Mucosa of stomach (tissue), 1 donor: ENCODE data around the gene NEK4.

Source experiments
- H3K27me3 ChIP-seq: one replicate; pipeline ENCODE4 v1.7.0; 2013; ENCODE audit warnings: mild to moderate bottlenecking, low read length; ENCODE audit not compliant: control insufficient read depth, insufficient read depth
- H3K36me3 ChIP-seq: one replicate; pipeline ENCODE4 v1.7.0; 2013; ENCODE audit warnings: low read length; ENCODE audit not compliant: control insufficient read depth, insufficient read depth
- H3K4me1 ChIP-seq: one replicate; pipeline ENCODE4 v1.7.0; 2013; ENCODE audit warnings: mild to moderate bottlenecking, low read length; ENCODE audit not compliant: control insufficient read depth, insufficient read depth
- H3K4me3 ChIP-seq: one replicate; pipeline ENCODE4 v1.7.0; 2013; ENCODE audit warnings: low read length
- H3K9ac ChIP-seq: one replicate; pipeline ENCODE4 v1.7.0; 2013; ENCODE audit warnings: mild to moderate bottlenecking, low read length, moderate library complexity
- H3K9me3 ChIP-seq: one replicate; pipeline ENCODE4 v1.7.0; 2013; ENCODE audit warnings: mild to moderate bottlenecking, low read length, moderate library complexity; ENCODE audit not compliant: control insufficient read depth
- donor health status: Pancreatic carcinoma.

NEK4 gene

GRCh38 chr3:52712291-52713212 is 58.2 kb downstream of the NEK4 start:
- no peak overlapping the region for H3K4me3 ChIP-seq
- peaks cover 12% of the 10 kb centered on the region for H3K4me1 ChIP-seq
- H3K36me3 ChIP-seq: no peaks in the 10 kb centered on the region
- H3K9me3 ChIP-seq: no peaks in the 10 kb centered on the region
- no peaks in the 10 kb centered on the region for H3K27me3 ChIP-seq
- no peak overlapping the region for H3K9ac ChIP-seq

GRCh38 chr3:52710512-52710911 is 60.2 kb downstream of the NEK4 start:
- Histone ChIP-seq H3K27me3 (no peaks in the 10 kb centered on the region), H3K36me3 (no peaks in the 10 kb centered on the region), H3K4me3 (no peak overlapping the region), H3K4me1 (peaks cover 12% of the 10 kb centered on the region), H3K9me3 (no peaks in the 10 kb centered on the region), H3K9ac (no peak overlapping the region)

GRCh38 chr3:52707585-52707984 is 63.2 kb downstream of the NEK4 start:
- Histone ChIP-seq H3K36me3 (no peaks in the 10 kb centered on the region), H3K4me3 (no peak overlapping the region), H3K9ac (no peak overlapping the region), H3K9me3 (no peaks in the 10 kb centered on the region), H3K27me3 (no peaks in the 10 kb centered on the region), H3K4me1 (peaks cover 21% of the 10 kb centered on the region)

GRCh38 chr3:52705688-52706686 is 64.8 kb downstream of the NEK4 start, which contains the start of the genes GLT8D1 and SPCS1:
GLT8D1 (minus strand) TSS chr3:52705791; CDS start chr3:52700460, 5,331 bp downstream.
SPCS1 (plus strand) TSS chr3:52706106; CDS start chr3:52706247, 141 bp downstream.
- H3K4me3 ChIP-seq: peak within 1 kb of the TSS; percentile 68
- H3K9me3 ChIP-seq: no peaks in the 10 kb centered on the region
- no peaks in the 10 kb centered on the region for H3K27me3 ChIP-seq
- no peaks in the 10 kb centered on the region for H3K36me3 ChIP-seq
- peaks cover 21% of the 10 kb centered on the region for H3K4me1 ChIP-seq
- H3K9ac ChIP-seq: peak within 1 kb of the TSS; percentile 91

GRCh38 chr3:52705438-52705687 is 65.4 kb downstream of the NEK4 start:
- peak overlapping the region; percentile 91 for H3K9ac ChIP-seq
- no peaks in the 10 kb centered on the region for H3K36me3 ChIP-seq
- peaks cover 21% of the 10 kb centered on the region for H3K4me1 ChIP-seq
- peak overlapping the region; percentile 68 for H3K4me3 ChIP-seq
- H3K9me3 ChIP-seq: no peaks in the 10 kb centered on the region
- no peaks in the 10 kb centered on the region for H3K27me3 ChIP-seq

GRCh38 chr3:52704611-52705437 is 65.9 kb downstream of the NEK4 start:
- peaks cover 21% of the 10 kb centered on the region for H3K4me1 ChIP-seq
- no peaks in the 10 kb centered on the region for H3K36me3 ChIP-seq
- no peaks in the 10 kb centered on the region for H3K9me3 ChIP-seq
- H3K9ac ChIP-seq: peak overlapping the region; percentile 91
- no peaks in the 10 kb centered on the region for H3K27me3 ChIP-seq
- H3K4me3 ChIP-seq: peak overlapping the region; percentile 68

GRCh38 chr3:52703341-52703740 is 67.4 kb downstream of the NEK4 start:
- Histone ChIP-seq H3K36me3 (no peaks in the 10 kb centered on the region), H3K9ac (no peak overlapping the region), H3K27me3 (no peaks in the 10 kb centered on the region), H3K4me3 (no peak overlapping the region), H3K9me3 (no peaks in the 10 kb centered on the region), H3K4me1 (peaks cover 21% of the 10 kb centered on the region)

- Histone ChIP-seq H3K9ac (no peak overlapping the region), H3K9me3 (no peaks in the 10 kb centered on the region), H3K4me1 (no peaks in the 10 kb centered on the region), H3K4me3 (no peak overlapping the region), H3K36me3 (peaks cover 29% of the 10 kb centered on the region), H3K27me3 (no peaks in the 10 kb centered on the region)
Measured at GRCh38 chr3:52697632-52697965, 73.1 kb downstream of the NEK4 start.

GRCh38 chr3:52696830-52697631 is 73.7 kb downstream of the NEK4 start:
- H3K27me3 ChIP-seq: no peaks in the 10 kb centered on the region
- no peaks in the 10 kb centered on the region for H3K9me3 ChIP-seq
- no peaks in the 10 kb centered on the region for H3K4me1 ChIP-seq
- H3K36me3 ChIP-seq: peaks cover 30% of the 10 kb centered on the region
- H3K9ac ChIP-seq: no peak overlapping the region
- H3K4me3 ChIP-seq: no peak overlapping the region

- H3K4me1 ChIP-seq: no peaks in the 10 kb centered on the region
Measured at GRCh38 chr3:52695798-52696671, 74.7 kb downstream of the NEK4 start.

More at GRCh38 chr3:52695798-52696671, 74.7 kb downstream of the NEK4 start:
- Histone ChIP-seq H3K27me3 (no peaks in the 10 kb centered on the region), H3K4me3 (no peak overlapping the region), H3K9ac (no peak overlapping the region), H3K36me3 (peaks cover 30% of the 10 kb centered on the region), H3K9me3 (no peaks in the 10 kb centered on the region)
